ENCODE results near the gene OTX1. TPM values are rescaled to one million over a fixed set of nuclear protein-coding genes. Genes with fewer than 3 reads are reported as not detected.

Gene OTX1
- total and polyA plus RNA-seq, 9 of the 15 experiments (the other 6 are each of a cell fraction or from before 2014, with no cell fraction given) = 0.18 to 7.1 (median 0.58) TPM

DNA sequence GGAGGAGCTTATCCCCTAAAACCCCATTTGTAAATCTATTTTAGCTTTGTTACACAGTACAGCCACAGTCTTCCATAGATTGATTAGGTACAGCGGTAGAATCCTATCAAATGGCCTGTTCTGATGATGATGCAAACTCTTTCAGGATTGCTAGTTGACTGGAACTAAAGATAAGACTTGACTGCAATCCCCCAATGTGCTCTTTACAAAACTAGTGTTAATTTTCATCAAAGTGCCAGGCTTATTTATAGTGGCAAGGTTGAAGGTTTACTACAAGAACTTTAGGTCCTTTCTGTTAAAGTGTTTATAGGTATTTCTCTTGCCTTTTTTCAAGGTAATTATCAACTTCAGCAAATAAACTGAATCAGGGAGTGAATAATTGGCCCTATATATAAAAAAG, 9.0 kb upstream of the OTX1 start (continued):
- TF ChIP-seq MYBL2 (IDR thresholded peaks at IDR 0.05; ENCODE audit: low read depth) (no peak), MYBL2 (CRISPR knock-in tag; IDR thresholded peaks at IDR 0.05; ENCODE audit: borderline replicate concordance) (no peak), KLF16 (IDR thresholded peaks at IDR 0.05) (no peak), TAF9B (IDR thresholded peaks at IDR 0.05; ENCODE audit: partially characterized antibody) (no peak), ZNF24 (IDR thresholded peaks at IDR 0.05) (no peak), GTF2E2 (tag; IDR thresholded peaks at IDR 0.05) (no peak), ZNF584 (CRISPR knock-in tag; IDR thresholded peaks at IDR 0.05; ENCODE audit: low read depth) (no peak), PHF20 (IDR thresholded peaks at IDR 0.05; ENCODE audit: partially characterized antibody) (no peak), STAG1 (CRISPR knock-in tag; IDR thresholded peaks at IDR 0.05; ENCODE audit: borderline replicate concordance) (no peak), ESRRA (IDR thresholded peaks at IDR 0.05; ENCODE audit: borderline replicate concordance, low read depth) (no peak), ZNF551 (CRISPR knock-in tag; IDR thresholded peaks at IDR 0.05) (no peak), NEUROD1 (IDR thresholded peaks at IDR 0.05; ENCODE audit: borderline replicate concordance, low read depth, low read length, partially characterized antibody) (no peak), ZNF561 (CRISPR knock-in tag; conservative IDR thresholded peaks at IDR 0.05) (no peak), TAF15 (IDR thresholded peaks at IDR 0.05; ENCODE audit: low read depth, low read length) (no peak), ETV5 (CRISPR knock-in tag; IDR thresholded peaks at IDR 0.05; ENCODE audit: low read depth) (no peak), SMARCA4 (IDR thresholded peaks at IDR 0.05) (peak; percentile 47; the same call in 1 of the 2 replicates)
- TF ChIP-seq, protein P1, sequence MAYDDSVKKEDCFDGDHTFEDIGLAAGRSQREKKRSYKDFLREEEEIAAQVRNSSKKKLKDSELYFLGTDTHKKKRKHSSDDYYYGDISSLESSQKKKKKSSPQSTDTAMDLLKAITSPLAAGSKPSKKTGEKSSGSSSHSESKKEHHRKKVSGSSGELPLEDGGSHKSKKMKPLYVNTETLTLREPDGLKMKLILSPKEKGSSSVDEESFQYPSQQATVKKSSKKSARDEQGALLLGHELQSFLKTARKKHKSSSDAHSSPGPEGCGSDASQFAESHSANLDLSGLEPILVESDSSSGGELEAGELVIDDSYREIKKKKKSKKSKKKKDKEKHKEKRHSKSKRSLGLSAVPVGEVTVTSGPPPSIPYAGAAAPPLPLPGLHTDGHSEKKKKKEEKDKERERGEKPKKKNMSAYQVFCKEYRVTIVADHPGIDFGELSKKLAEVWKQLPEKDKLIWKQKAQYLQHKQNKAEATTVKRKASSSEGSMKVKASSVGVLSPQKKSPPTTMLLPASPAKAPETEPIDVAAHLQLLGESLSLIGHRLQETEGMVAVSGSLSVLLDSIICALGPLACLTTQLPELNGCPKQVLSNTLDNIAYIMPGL (CRISPR knock-in tag; IDR thresholded peaks at IDR 0.05) = no peak
- TF ChIP-seq, protein P2, sequence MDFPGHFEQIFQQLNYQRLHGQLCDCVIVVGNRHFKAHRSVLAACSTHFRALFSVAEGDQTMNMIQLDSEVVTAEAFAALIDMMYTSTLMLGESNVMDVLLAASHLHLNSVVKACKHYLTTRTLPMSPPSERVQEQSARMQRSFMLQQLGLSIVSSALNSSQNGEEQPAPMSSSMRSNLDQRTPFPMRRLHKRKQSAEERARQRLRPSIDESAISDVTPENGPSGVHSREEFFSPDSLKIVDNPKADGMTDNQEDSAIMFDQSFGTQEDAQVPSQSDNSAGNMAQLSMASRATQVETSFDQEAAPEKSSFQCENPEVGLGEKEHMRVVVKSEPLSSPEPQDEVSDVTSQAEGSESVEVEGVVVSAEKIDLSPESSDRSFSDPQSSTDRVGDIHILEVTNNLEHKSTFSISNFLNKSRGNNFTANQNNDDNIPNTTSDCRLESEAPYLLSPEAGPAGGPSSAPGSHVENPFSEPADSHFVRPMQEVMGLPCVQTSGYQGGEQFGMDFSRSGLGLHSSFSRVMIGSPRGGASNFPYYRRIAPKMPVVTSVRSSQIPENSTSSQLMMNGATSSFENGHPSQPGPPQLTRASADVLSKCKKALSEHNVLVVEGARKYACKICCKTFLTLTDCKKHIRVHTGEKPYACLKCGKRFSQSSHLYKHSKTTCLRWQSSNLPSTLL (IDR thresholded peaks at IDR 0.05) = no peak
- TF ChIP-seq, protein P3, sequence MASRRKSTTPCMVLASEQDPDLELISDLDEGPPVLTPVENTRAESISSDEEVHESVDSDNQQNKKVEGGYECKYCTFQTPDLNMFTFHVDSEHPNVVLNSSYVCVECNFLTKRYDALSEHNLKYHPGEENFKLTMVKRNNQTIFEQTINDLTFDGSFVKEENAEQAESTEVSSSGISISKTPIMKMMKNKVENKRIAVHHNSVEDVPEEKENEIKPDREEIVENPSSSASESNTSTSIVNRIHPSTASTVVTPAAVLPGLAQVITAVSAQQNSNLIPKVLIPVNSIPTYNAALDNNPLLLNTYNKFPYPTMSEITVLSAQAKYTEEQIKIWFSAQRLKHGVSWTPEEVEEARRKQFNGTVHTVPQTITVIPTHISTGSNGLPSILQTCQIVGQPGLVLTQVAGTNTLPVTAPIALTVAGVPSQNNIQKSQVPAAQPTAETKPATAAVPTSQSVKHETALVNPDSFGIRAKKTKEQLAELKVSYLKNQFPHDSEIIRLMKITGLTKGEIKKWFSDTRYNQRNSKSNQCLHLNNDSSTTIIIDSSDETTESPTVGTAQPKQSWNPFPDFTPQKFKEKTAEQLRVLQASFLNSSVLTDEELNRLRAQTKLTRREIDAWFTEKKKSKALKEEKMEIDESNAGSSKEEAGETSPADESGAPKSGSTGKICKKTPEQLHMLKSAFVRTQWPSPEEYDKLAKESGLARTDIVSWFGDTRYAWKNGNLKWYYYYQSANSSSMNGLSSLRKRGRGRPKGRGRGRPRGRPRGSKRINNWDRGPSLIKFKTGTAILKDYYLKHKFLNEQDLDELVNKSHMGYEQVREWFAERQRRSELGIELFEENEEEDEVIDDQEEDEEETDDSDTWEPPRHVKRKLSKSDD (conservative IDR thresholded peaks at IDR 0.05; ENCODE audit: low read length) = no peak
